Fibroblast of villous mesenchyme (primary cell): ENCODE data around the gene PTPRQ. TPM values are rescaled to one million over a fixed set of nuclear protein-coding genes. Genes with fewer than 3 reads are reported as not detected.
A peak's percentile ranks its signal among the peaks of the same experiment; 100 is the strongest.
"Not testable (repeated sequence)": the region's sequence is repeated elsewhere in the genome, so short reads cannot be mapped to it uniquely, and the experiment has no call there.

ENCODE experiments used
- DNase-seq: peaks from one replicate; pipeline ENCODE4 v3.0.0-alpha.2; 2010; ENCODE audit warnings: low read depth
- H3K4me3 ChIP-seq: 2 replicates; pipeline ENCODE4 v1.5.1; 2011; ENCODE audit warnings: low read depth, mild to moderate bottlenecking, low read length
- CTCF ChIP-seq: IDR thresholded peaks from 2 replicates; pipeline ENCODE4 v1.5.1; 2012; ENCODE audit warnings: low read depth, mild to moderate bottlenecking, low read length; ENCODE audit not compliant: insufficient read depth
- total RNA-seq: library from RNA; depleted of rRNA; stranded (reverse); fragments of >200 nt; gene quantifications from 2 replicates; pipeline ENCODE4 v1.2.3, GENCODE V29; 2012

Gene PTPRQ
- total RNA-seq, 1 donor: 5.6 TPM

- H3K4me3 ChIP-seq: no peak overlapping the region
- no peak for TF ChIP-seq CTCF
- DNase-seq: peak; percentile 32
These were observed 2.1 kb upstream of the PTPRQ start for GRCh38 chr12:80441921-80442320.

- DNase-seq: peak; percentile 26
- no peak for TF ChIP-seq CTCF
- H3K4me3 ChIP-seq: no peak overlapping the region
These were observed 1.4 kb upstream of the PTPRQ start for GRCh38 chr12:80442426-80443222.

GRCh38 chr12:80445083-80445793 is 1.2 kb downstream of the PTPRQ start:
- no peak for TF ChIP-seq CTCF
- no peak overlapping the region for H3K4me3 ChIP-seq
- DNase-seq: peak; percentile 30

GRCh38 chr12:80456513-80456912 is 12.5 kb downstream of the PTPRQ start:
- DNase-seq: no peak
- no peak overlapping the region for H3K4me3 ChIP-seq
- no peak for TF ChIP-seq CTCF

- TF ChIP-seq CTCF: no peak
- H3K4me3 ChIP-seq: no peak overlapping the region
- DNase-seq: no peak
These were observed 16.9 kb downstream of the PTPRQ start for GRCh38 chr12:80460972-80461371.

GRCh38 chr12:80461851-80462250 is 17.8 kb downstream of the PTPRQ start:
- not testable (repeated sequence) for DNase-seq, H3K4me3 ChIP-seq

- H3K4me3 ChIP-seq: no peak overlapping the region
- no peak for TF ChIP-seq CTCF
- no peak for DNase-seq
These were observed 25.6 kb downstream of the PTPRQ start for GRCh38 chr12:80469681-80470080.
